Adipocyte (in vitro differentiated cells): ENCODE results near the gene DRP2.
A peak's percentile ranks its signal among the peaks of the same experiment; 100 is the strongest.

Source experiments
- DNase-seq: peaks from one replicate; pipeline ENCODE4 v3.0.0-alpha.2; 2015; ENCODE audit warnings: low read depth
- H3K27me3 ChIP-seq: replicated peaks from 2 replicates; pipeline ENCODE4 v1.7.0; 2013; ENCODE audit warnings: mild to moderate bottlenecking, low read length, moderate library complexity; ENCODE audit not compliant: control insufficient read depth, insufficient read depth
- H3K36me3 ChIP-seq: 2 replicates; pipeline ENCODE4 v1.7.0; 2013; ENCODE audit warnings: low read length, mild to moderate bottlenecking, moderate library complexity; ENCODE audit not compliant: control insufficient read depth, insufficient read depth, severe bottlenecking
- H3K4me1 ChIP-seq: 2 replicates; pipeline ENCODE4 v1.7.0; 2013; ENCODE audit warnings: mild to moderate bottlenecking, low read length, moderate library complexity; ENCODE audit not compliant: control insufficient read depth, insufficient read depth
- H3K4me3 ChIP-seq: 2 replicates; pipeline ENCODE4 v1.7.0; 2013; ENCODE audit warnings: mild to moderate bottlenecking, low read length, moderate library complexity
- H3K9ac ChIP-seq: 2 replicates; pipeline ENCODE4 v1.7.0; 2013; ENCODE audit warnings: mild to moderate bottlenecking, low read length, moderate library complexity
- H3K9me3 ChIP-seq: 2 replicates; pipeline ENCODE4 v1.7.0; 2013; ENCODE audit warnings: mild to moderate bottlenecking, low read length, moderate library complexity; ENCODE audit not compliant: control insufficient read depth

Gene DRP2

GRCh38 chrX:101241531-101241930 lies 21.9 kb downstream of the DRP2 start:
- H3K9ac ChIP-seq, result no peak overlapping the region
- peaks cover 13% of the 10 kb centered on the region for H3K9me3 ChIP-seq
- H3K27me3 ChIP-seq, result peaks cover 22% of the 10 kb centered on the region
- no peak for DNase-seq
- H3K36me3 ChIP-seq, result no peaks in the 10 kb centered on the region
- peaks cover 6% of the 10 kb centered on the region for H3K4me1 ChIP-seq
- no peak overlapping the region for H3K4me3 ChIP-seq

- H3K4me1 ChIP-seq, result peaks cover 11% of the 10 kb centered on the region
- no peak for DNase-seq
- H3K4me3 ChIP-seq, result no peak overlapping the region
- H3K9me3 ChIP-seq, result no peaks in the 10 kb centered on the region
- H3K27me3 ChIP-seq, result peaks cover 12% of the 10 kb centered on the region
- H3K36me3 ChIP-seq, result no peaks in the 10 kb centered on the region
- H3K9ac ChIP-seq, result no peak overlapping the region
These were observed 33.0 kb downstream of the DRP2 start for GRCh38 chrX:101252634-101253033.

GRCh38 chrX:101257448-101258258 lies 38.1 kb downstream of the DRP2 start:
- Histone ChIP-seq H3K9me3 (no peaks in the 10 kb centered on the region), H3K4me1 (peaks cover 6% of the 10 kb centered on the region), H3K27me3 (peaks cover 5% of the 10 kb centered on the region), H3K36me3 (no peaks in the 10 kb centered on the region), H3K4me3 (no peak overlapping the region), H3K9ac (no peak overlapping the region)
- DNase-seq, result no peak

GRCh38 chrX:101258259-101258581 lies 38.6 kb downstream of the DRP2 start:
- Histone ChIP-seq H3K36me3 (no peaks in the 10 kb centered on the region), H3K9me3 (no peaks in the 10 kb centered on the region), H3K9ac (no peak overlapping the region), H3K27me3 (peaks cover 5% of the 10 kb centered on the region), H3K4me1 (peaks cover 1% of the 10 kb centered on the region), H3K4me3 (no peak overlapping the region)
- DNase-seq, result no peak

- H3K36me3 ChIP-seq, result no peaks in the 10 kb centered on the region
- no peak for DNase-seq
These were observed 40.8 kb downstream of the DRP2 start for GRCh38 chrX:101260435-101260834.

GRCh38 chrX:101262590-101262989 lies 43.0 kb downstream of the DRP2 start:
- Histone ChIP-seq H3K4me3 (no peak overlapping the region), H3K9ac (no peak overlapping the region), H3K36me3 (no peaks in the 10 kb centered on the region), H3K27me3 (no peaks in the 10 kb centered on the region), H3K9me3 (no peaks in the 10 kb centered on the region), H3K4me1 (peaks cover 18% of the 10 kb centered on the region)
- DNase-seq, result no peak

More at GRCh38 chrX:101260435-101260834, 40.8 kb downstream of the DRP2 start:
- Histone ChIP-seq H3K27me3 (peaks cover 5% of the 10 kb centered on the region), H3K9ac (no peak overlapping the region), H3K9me3 (no peaks in the 10 kb centered on the region), H3K4me3 (no peak overlapping the region), H3K4me1 (peaks cover 14% of the 10 kb centered on the region)

GRCh38 chrX:101263766-101264165 lies 44.2 kb downstream of the DRP2 start:
- DNase-seq, result peak; percentile 4
- no peaks in the 10 kb centered on the region for H3K9me3 ChIP-seq
- peaks cover 18% of the 10 kb centered on the region for H3K4me1 ChIP-seq
- H3K4me3 ChIP-seq, result no peak overlapping the region
- H3K9ac ChIP-seq, result no peak overlapping the region
- no peaks in the 10 kb centered on the region for H3K36me3 ChIP-seq
- no peaks in the 10 kb centered on the region for H3K27me3 ChIP-seq

GRCh38 chrX:101265869-101266428 lies 46.4 kb downstream of the DRP2 start:
- Histone ChIP-seq H3K9me3 (peaks cover 4% of the 10 kb centered on the region), H3K4me1 (peaks cover 18% of the 10 kb centered on the region), H3K27me3 (no peaks in the 10 kb centered on the region), H3K4me3 (no peak overlapping the region), H3K36me3 (no peaks in the 10 kb centered on the region), H3K9ac (no peak overlapping the region)
- peak; percentile 11 for DNase-seq

GRCh38 chrX:101274198-101274597 lies 54.6 kb downstream of the DRP2 start:
- no peak overlapping the region for H3K4me3 ChIP-seq
- H3K27me3 ChIP-seq, result peaks cover 4% of the 10 kb centered on the region
- no peak overlapping the region for H3K9ac ChIP-seq
- DNase-seq, result no peak
- H3K9me3 ChIP-seq, result peaks cover 4% of the 10 kb centered on the region
- H3K36me3 ChIP-seq, result no peaks in the 10 kb centered on the region
- H3K4me1 ChIP-seq, result no peaks in the 10 kb centered on the region

- Histone ChIP-seq H3K27me3 (peaks cover 4% of the 10 kb centered on the region), H3K4me3 (no peak overlapping the region), H3K4me1 (no peaks in the 10 kb centered on the region), H3K36me3 (no peaks in the 10 kb centered on the region), H3K9ac (no peak overlapping the region), H3K9me3 (no peaks in the 10 kb centered on the region)
- no peak for DNase-seq
These were observed 56.7 kb downstream of the DRP2 start for GRCh38 chrX:101276238-101276637.

- DNase-seq, result peak; percentile 72
- Histone ChIP-seq H3K4me3 (no peak overlapping the region), H3K36me3 (no peaks in the 10 kb centered on the region), H3K9me3 (no peaks in the 10 kb centered on the region), H3K9ac (no peak overlapping the region), H3K4me1 (no peaks in the 10 kb centered on the region), H3K27me3 (peaks cover 11% of the 10 kb centered on the region)
These were observed 67.8 kb downstream of the DRP2 start for GRCh38 chrX:101287402-101287801.
